Bronchial epithelial cell (primary cell): ENCODE measurements around the gene CD58. TPM values are rescaled to one million over a fixed set of nuclear protein-coding genes. Genes with fewer than 3 reads are reported as not detected.

Experiments used
- DNase-seq: peaks from one replicate; pipeline ENCODE4 v3.0.0-alpha.2; 2010; ENCODE audit warnings: low read depth
- FAIRE-seq: peaks from 2 replicates; lab custom pipeline; 2011; peaks lifted over from hg19 to GRCh38; lab: Jason Lieb, UNC
- H3K27me3 ChIP-seq: 2 replicates; pipeline ENCODE4 v1.5.1; 2011; ENCODE audit warnings: low read length; ENCODE audit not compliant: control insufficient read depth, insufficient read depth
- H3K36me3 ChIP-seq: 2 replicates; pipeline ENCODE4 v1.5.1; 2011; ENCODE audit warnings: low read length; ENCODE audit not compliant: control insufficient read depth, insufficient read depth
- H3K4me3 ChIP-seq: 2 replicates; pipeline ENCODE4 v1.5.1; 2011; ENCODE audit warnings: mild to moderate bottlenecking, low read depth, low read length, control low read depth
- CTCF ChIP-seq: IDR thresholded peaks from 2 replicates; pipeline ENCODE4 v1.5.1; 2011; ENCODE audit warnings: mild to moderate bottlenecking, moderate library complexity, low read length, control low read depth, inconsistent platforms; ENCODE audit not compliant: insufficient read depth, severe bottlenecking
- total RNA-seq: library from RNA; depleted of rRNA; stranded (reverse); fragments of >200 nt; gene quantifications from 2 replicates; pipeline ENCODE4 v1.2.1, GENCODE V29; 2014

Gene CD58
- total RNA-seq, 1 donor from 2014 or later, result 18.2 TPM

GRCh38 chr1:116483481-116484309 is 87.1 kb downstream of the CD58 start:
- no peak for TF ChIP-seq CTCF
- Histone ChIP-seq H3K36me3 (no peaks in the 10 kb centered on the region), H3K4me3 (no peak overlapping the region), H3K27me3 (no peaks in the 10 kb centered on the region)
- no peak for FAIRE-seq
- no peak for DNase-seq

- no peak for TF ChIP-seq CTCF
- Histone ChIP-seq H3K36me3 (no peaks in the 10 kb centered on the region), H3K4me3 (no peak overlapping the region), H3K27me3 (no peaks in the 10 kb centered on the region)
- DNase-seq, result no peak
- no peak for FAIRE-seq
Measured at GRCh38 chr1:116482490-116482889, 88.3 kb downstream of the CD58 start.

GRCh38 chr1:116481934-116482333 is 88.9 kb downstream of the CD58 start:
- H3K27me3 ChIP-seq, result no peaks in the 10 kb centered on the region
- no peak overlapping the region for H3K4me3 ChIP-seq
- DNase-seq (no peak), FAIRE-seq (no peak)
- H3K36me3 ChIP-seq, result no peaks in the 10 kb centered on the region
- no peak for TF ChIP-seq CTCF

- no peak for DNase-seq
- TF ChIP-seq CTCF, result no peak
- FAIRE-seq, result no peak
- Histone ChIP-seq H3K27me3 (no peaks in the 10 kb centered on the region), H3K36me3 (no peaks in the 10 kb centered on the region), H3K4me3 (no peak overlapping the region)
Measured at GRCh38 chr1:116478621-116479020, 92.2 kb downstream of the CD58 start.

- no peaks in the 10 kb centered on the region for H3K27me3 ChIP-seq
- no peak overlapping the region for H3K4me3 ChIP-seq
- DNase-seq, result no peak
- no peak for TF ChIP-seq CTCF
- FAIRE-seq, result no peak
- no peaks in the 10 kb centered on the region for H3K36me3 ChIP-seq
Measured at GRCh38 chr1:116477429-116477828, 93.4 kb downstream of the CD58 start.
